Measurements from ENCODE around the gene P2RY13.

The P2RY13 gene

DNA sequence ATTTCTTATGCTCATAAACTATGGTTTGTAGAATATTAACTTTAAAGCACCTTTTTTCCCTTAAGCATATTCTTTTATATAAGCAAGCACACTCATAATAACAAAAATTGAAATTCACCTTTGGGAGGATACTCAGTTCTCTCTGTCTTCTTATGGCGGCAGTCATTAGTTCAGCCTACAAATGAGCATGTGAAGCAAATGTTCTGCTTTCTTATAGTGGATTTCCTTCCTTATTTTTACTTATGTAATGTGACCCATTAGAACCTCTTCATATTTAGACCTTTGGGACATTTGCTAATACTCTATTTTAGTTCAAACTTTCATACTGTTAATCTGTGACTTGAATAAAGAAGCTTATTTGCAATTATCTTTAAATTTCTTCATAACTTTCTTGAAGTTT, at the start of gene P2RY13:
Gene P2RY13, minus strand, starts transcription at position 187 of the 400 bp plus-strand sequence. Its CDS starts 21 bp downstream, at position 166.
- no peak within 1 kb of the TSS for H3K27ac ChIP-seq
- no peak for TF ChIP-seq ZFX (IDR thresholded peaks at IDR 0.05)
- TF ChIP-seq, protein P1, sequence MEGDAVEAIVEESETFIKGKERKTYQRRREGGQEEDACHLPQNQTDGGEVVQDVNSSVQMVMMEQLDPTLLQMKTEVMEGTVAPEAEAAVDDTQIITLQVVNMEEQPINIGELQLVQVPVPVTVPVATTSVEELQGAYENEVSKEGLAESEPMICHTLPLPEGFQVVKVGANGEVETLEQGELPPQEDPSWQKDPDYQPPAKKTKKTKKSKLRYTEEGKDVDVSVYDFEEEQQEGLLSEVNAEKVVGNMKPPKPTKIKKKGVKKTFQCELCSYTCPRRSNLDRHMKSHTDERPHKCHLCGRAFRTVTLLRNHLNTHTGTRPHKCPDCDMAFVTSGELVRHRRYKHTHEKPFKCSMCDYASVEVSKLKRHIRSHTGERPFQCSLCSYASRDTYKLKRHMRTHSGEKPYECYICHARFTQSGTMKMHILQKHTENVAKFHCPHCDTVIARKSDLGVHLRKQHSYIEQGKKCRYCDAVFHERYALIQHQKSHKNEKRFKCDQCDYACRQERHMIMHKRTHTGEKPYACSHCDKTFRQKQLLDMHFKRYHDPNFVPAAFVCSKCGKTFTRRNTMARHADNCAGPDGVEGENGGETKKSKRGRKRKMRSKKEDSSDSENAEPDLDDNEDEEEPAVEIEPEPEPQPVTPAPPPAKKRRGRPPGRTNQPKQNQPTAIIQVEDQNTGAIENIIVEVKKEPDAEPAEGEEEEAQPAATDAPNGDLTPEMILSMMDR (conservative IDR thresholded peaks at IDR 0.05) = no peak

DNA sequence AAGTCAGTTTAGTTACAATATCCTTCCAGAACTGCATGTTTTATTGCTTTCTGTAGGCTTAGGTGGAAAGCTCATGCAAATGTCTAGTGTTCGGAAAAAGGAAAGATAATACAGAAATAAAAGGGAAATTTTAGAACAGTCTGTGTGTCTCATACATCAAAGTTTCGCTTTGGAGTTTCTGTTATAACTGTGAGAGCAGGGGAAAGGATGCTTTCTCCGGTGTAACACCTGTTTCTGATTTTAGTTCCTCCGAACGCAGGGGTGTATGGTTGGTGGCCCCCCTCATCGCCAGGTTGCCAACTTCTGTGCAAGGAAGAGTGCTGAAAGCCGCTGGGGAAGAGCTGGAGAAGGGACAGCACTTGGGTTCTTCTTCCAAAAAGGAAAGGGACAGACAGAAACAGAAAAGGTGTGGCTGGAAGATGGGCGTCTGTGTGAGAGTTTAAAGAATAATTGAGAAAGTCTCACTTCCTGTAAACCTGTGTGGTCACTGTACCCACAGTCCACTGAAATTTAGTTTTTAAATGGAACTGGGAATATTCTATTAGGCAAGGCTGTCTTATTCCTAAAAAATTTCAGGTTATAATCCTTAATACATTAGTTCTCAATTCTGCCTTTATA, 48.5 kb upstream of the P2RY13 start:
- TF ChIP-seq, protein P1 (conservative IDR thresholded peaks at IDR 0.05) = no peak
- H3K27ac ChIP-seq = no peak overlapping the region

DNA sequence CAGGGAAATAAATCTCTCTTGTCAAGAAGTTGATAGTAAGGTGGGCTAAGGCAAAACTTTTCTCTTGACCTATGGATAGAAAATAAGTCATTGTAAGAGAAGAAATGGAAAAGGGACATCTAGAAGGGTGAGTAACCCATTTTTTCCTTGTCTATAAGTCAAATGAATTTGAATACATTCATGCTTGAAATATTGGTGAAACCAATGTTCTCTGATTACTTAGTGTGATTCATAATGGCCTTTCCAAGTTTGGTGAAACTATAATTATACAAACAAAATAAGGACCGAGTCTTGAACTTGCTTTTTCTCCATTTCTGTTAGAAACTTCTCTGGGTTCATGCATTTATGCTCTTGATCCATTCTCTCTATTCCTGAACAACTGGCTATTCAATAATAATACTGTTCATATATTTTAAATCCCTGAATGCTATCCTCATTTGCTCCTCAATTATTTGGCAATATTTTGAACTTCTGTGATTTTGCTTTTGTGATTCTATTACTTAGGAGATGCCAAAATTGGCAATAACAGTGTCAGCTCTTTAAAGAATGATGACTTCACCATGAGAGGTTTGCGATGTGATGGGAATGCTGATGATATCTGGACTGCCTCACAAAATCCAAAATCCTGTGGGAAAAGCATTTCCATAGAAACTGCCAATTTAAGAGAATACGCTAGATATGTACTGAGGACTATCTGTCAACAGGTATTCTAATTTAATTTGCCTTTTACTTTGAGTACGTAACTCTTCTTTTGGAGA, 42.9 kb upstream of the P2RY13 start:
- TF ChIP-seq ZFX (IDR thresholded peaks at IDR 0.05) = no peak
- TF ChIP-seq, protein P1 (conservative IDR thresholded peaks at IDR 0.05) = no peak
- H3K27ac ChIP-seq = no peak overlapping the region

DNA sequence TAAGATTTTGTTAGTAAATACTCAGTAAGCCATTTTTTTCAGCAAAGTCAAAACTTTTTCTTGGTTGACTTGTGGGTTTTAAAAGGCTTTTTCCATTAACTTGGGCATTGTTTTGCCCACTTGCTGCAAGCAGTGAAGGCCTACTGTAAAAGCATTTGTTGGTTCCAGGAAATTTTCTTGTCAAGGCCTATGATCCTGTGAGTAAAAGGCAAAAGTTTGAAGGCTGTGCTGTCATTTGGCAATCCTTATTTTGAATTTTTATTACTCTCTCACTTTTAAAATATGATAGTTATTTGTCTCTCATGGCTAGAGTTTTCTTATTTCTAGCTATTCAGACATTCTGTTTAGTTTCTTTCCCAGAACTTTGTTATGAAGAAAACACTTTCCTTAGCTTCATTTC, 42.2 kb upstream of the P2RY13 start:
- no peak overlapping the region for H3K27ac ChIP-seq
- TF ChIP-seq, protein P1 (conservative IDR thresholded peaks at IDR 0.05) = no peak
- TF ChIP-seq ZFX (IDR thresholded peaks at IDR 0.05) = no peak

DNA sequence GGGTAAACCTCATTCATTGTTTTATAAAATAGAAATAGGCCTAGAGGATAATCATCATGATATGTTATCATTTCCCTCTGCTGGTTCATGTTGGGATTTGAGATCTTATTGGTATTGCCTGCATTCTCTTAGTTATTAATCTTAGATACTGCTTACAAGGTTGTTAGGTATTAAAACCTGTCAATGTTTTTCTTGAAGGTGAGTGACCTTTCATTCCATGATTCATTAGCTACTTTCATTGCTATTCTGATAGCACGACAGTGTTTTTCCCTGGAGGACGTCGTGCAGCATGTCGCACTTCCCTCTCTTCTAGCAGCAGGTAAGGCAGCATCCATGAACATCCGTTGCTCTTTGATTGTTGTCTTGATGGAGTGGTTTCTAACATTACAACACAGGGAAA, 38.1 kb upstream of the P2RY13 start:
- H3K27ac ChIP-seq = no peak overlapping the region
- TF ChIP-seq ZFX (IDR thresholded peaks at IDR 0.05) = no peak
- TF ChIP-seq, protein P1 (conservative IDR thresholded peaks at IDR 0.05) = no peak

DNA sequence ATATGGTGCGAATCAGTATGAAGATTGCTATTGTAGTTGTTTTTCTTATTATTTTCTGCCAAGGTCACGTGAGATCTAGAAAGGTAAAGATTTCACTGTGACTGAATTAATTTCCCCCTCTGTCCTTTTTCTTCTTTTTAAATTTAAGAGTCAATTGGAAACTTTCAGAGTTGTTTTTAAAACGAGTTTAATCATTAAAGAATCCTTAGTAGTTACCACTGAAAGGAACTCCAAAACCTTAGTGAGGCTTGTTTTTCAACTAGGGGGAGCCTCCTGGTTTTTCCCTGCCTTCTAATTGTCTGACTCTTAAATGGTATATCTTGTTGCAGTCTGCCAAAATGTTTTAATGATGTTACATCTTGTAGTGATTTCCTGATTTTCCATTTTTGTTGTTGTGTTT, 37.6 kb upstream of the P2RY13 start:
- no peak overlapping the region for H3K27ac ChIP-seq
- no peak for TF ChIP-seq ZFX (IDR thresholded peaks at IDR 0.05)
- TF ChIP-seq, protein P1 (conservative IDR thresholded peaks at IDR 0.05) = no peak

DNA sequence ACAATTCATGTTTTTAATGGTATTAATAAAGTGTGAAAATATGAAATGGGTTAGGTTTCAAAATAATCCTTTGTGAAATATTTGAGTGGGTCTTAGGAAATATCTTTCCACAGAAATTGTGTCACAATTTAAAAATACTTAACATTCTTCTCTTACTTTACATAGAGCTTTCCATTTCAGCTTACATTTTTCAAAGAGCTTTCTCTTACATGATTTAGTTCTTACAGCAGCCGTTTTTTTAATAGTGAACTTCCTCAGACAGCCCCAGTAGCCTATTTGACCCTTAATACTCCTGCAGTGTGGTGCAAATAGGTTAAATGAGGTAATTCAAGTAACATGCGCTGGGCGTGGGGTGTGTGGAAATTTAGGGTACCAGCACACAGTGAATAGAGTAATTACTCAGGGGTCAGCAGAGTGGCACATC, 33.4 kb upstream of the P2RY13 start:
- TF ChIP-seq, protein P1 (conservative IDR thresholded peaks at IDR 0.05) = no peak
- no peak for TF ChIP-seq ZFX (IDR thresholded peaks at IDR 0.05)
- no peak overlapping the region for H3K27ac ChIP-seq
